ENCODE data around the gene SMG1.

GRCh38 chr16:18852647-18853046 lies 73.6 kb downstream of the SMG1 start:
- TF ChIP-seq POLR2AphosphoS5 (IDR thresholded peaks at IDR 0.05): no peak
- no peak for TF ChIP-seq CTCF (IDR thresholded peaks at IDR 0.05 in 8 of 11, conservative IDR thresholded peaks at IDR 0.05 in 3 of 11)
- no peak for TF ChIP-seq POLR2A (IDR thresholded peaks at IDR 0.05)

Data from spleen (tissue), 7 donors.